ENCODE measurements around the gene SERPINB10.

GRCh38 chr18:63981719-63982118 is 74.0 kb downstream of the SERPINB10 start:
- no peak for TF ChIP-seq EZH2 (IDR thresholded peaks at IDR 0.05; ENCODE audit: insufficient read depth, poor library complexity, severe bottlenecking)
- TF ChIP-seq EZH2phosphoT487 (IDR thresholded peaks at IDR 0.05; ENCODE audit: insufficient read depth, low read depth) = no peak

Data from GM23248 (cell line).